GM23338 (cell line): ENCODE results near the gene GOLM1. TPM values are rescaled to one million over a fixed set of nuclear protein-coding genes. Genes with fewer than 3 reads are reported as not detected.
A peak's percentile ranks its signal among the peaks of the same experiment; 100 is the strongest.

Experiments
- ATAC-seq: fragments of 200-7000 bp; cut with Tn5 transposase; 3 replicates; pipeline ENCODE4 v1.9.1; 2020
- DNase-seq: peaks from one replicate; pipeline ENCODE4 v3.0.0-alpha.2; 2015; ENCODE audit warnings: low spot score
- H2AFZ ChIP-seq: fragments of 200-600 bp; sonication (generic); 2 replicates; pipeline ENCODE4 v1.8.0; 2016; ENCODE audit warnings: antibody characterized with exemption, mild to moderate bottlenecking, moderate library complexity
- H3F3A ChIP-seq: fragments of 200-600 bp; sonication (generic); replicated peaks from 2 replicates; pipeline ENCODE4 v1.8.0; 2017; ENCODE audit warnings: antibody characterized with exemption, mixed run types, low read depth
- H3K27ac ChIP-seq: fragments of 200-600 bp; sonication (generic); 2 replicates; pipeline ENCODE4 v1.6.1; 2016; ENCODE audit warnings: low read depth
- H3K27me3 ChIP-seq: fragments of 200-600 bp; sonication (generic); 2 replicates; pipeline ENCODE4 v1.8.0; 2016; ENCODE audit warnings: mild to moderate bottlenecking, mixed run types, moderate library complexity; ENCODE audit not compliant: insufficient read depth
- H3K36me3 ChIP-seq: fragments of 200-600 bp; sonication (generic); 2 replicates; pipeline ENCODE4 v1.8.0; 2016; ENCODE audit warnings: mild to moderate bottlenecking; ENCODE audit not compliant: insufficient read depth
- H3K4me1 ChIP-seq: fragments of 200-600 bp; sonication (generic); 2 replicates; pipeline ENCODE4 v1.8.0; 2016; ENCODE audit warnings: mild to moderate bottlenecking, moderate library complexity; ENCODE audit not compliant: insufficient read depth
- H3K4me2 ChIP-seq: fragments of 200-600 bp; sonication (generic); 2 replicates; pipeline ENCODE4 v1.7.1; 2017; ENCODE audit warnings: mixed run types
- H3K4me3 ChIP-seq: fragments of 200-600 bp; sonication (generic); 2 replicates; pipeline ENCODE4 v1.6.1; 2016; ENCODE audit warnings: mixed run types
- H3K79me2 ChIP-seq: fragments of 200-600 bp; sonication (generic); replicated peaks from 2 replicates; pipeline ENCODE4 v1.8.0; 2017; ENCODE audit warnings: mild to moderate bottlenecking; ENCODE audit not compliant: insufficient read depth
- H3K9me2 ChIP-seq: fragments of 200-600 bp; sonication (generic); 2 replicates; pipeline ENCODE4 v1.8.0; 2017; ENCODE audit not compliant: insufficient read depth
- H4K20me1 ChIP-seq: fragments of 200-600 bp; sonication (generic); replicated peaks from 2 replicates; pipeline ENCODE4 v1.8.0; 2017; ENCODE audit warnings: mild to moderate bottlenecking; ENCODE audit not compliant: insufficient read depth
- H3K27ac Mint-ChIP-seq: 2 replicates; pipeline ENCODE4 v1.8.0; 2020; ENCODE audit warnings: inconsistent platforms, mild to moderate bottlenecking, moderate library complexity, mixed read lengths
- H3K27me3 Mint-ChIP-seq: 3 replicates; pipeline ENCODE4 v1.8.0; 2022; ENCODE audit warnings: low read depth, mild to moderate bottlenecking, moderate library complexity, mixed read lengths, inconsistent platforms; ENCODE audit not compliant: insufficient read depth, poor library complexity
- H3K36me3 Mint-ChIP-seq: 3 replicates; pipeline ENCODE4 v1.8.0; 2021; ENCODE audit warnings: low read depth, mild to moderate bottlenecking, inconsistent platforms, moderate library complexity, mixed read lengths
- H3K4me1 Mint-ChIP-seq: 3 replicates; pipeline ENCODE4 v1.8.0; 2020; ENCODE audit warnings: mild to moderate bottlenecking, inconsistent platforms, mixed read lengths
- H3K4me3 Mint-ChIP-seq: 3 replicates; pipeline ENCODE4 v1.8.0; 2021; ENCODE audit warnings: moderate library complexity, mild to moderate bottlenecking, inconsistent platforms, mixed read lengths
- H3K9me3 Mint-ChIP-seq: 3 replicates; pipeline ENCODE4 v1.8.0; 2020; ENCODE audit warnings: moderate library complexity, mild to moderate bottlenecking, inconsistent platforms, mixed read lengths
- CTCF ChIP-seq, 2 experiments: fragments of 200-600 bp in 1 of 2; sonication (generic) in 1 of 2; conservative IDR thresholded peaks; 2 replicates each; pipeline versions ENCODE4 v1.5.1 to v1.6.1; 2016 to 2017; ENCODE audit warnings: antibody characterized with exemption in 2 of 2, low read depth in 2 of 2, mild to moderate bottlenecking in 2 of 2, moderate library complexity in 1 of 2
- POLR2AphosphoS5 ChIP-seq: IDR thresholded peaks from 2 replicates; pipeline ENCODE4 v1.6.1; 2016; ENCODE audit warnings: antibody characterized with exemption, low read depth
- REST ChIP-seq: IDR thresholded peaks from one replicate; pipeline ENCODE4 v1.6.1; 2018; ENCODE audit warnings: antibody characterized with exemption; ENCODE audit not compliant: unreplicated experiment
- ZNF114 ChIP-seq: fragments of 250-450 bp; sonication (Bioruptor Pico); IDR thresholded peaks from 2 replicates; pipeline ENCODE4 v1.5.0; 2020; ENCODE audit warnings: mild to moderate bottlenecking, moderate library complexity
- ZNF462 ChIP-seq: fragments of 250-450 bp; sonication (Bioruptor Pico); IDR thresholded peaks from 2 replicates; pipeline ENCODE4 v1.5.0; 2020; ENCODE audit warnings: mild to moderate bottlenecking, moderate library complexity
- polyA plus RNA-seq: library from polyadenylated mRNA; unstranded; fragments of >200 nt; fragmentation: Nextera tagmentation; extraction: Ambion mirVana; gene quantifications from 2 replicates; pipeline ENCODE4 v1.2.1, GENCODE V29; 2016
- total RNA-seq: library from RNA; depleted of rRNA; stranded (reverse); fragments of >200 nt; shearing (Covaris generic); gene quantifications from 2 replicates; pipeline ENCODE4 v1.2.3, GENCODE V29; 2014

The GOLM1 gene
- total and polyA plus RNA-seq, 2 experiments from 2014 or later: 58.3 to 92.4 TPM

- DNase-seq (no peak), ATAC-seq (no peak)
- Histone ChIP-seq H3K27me3 (no peaks in the 10 kb centered on the region), H3K36me3 (no peaks in the 10 kb centered on the region; the same call in 1 of the 2 replicates), H2AFZ (no peak overlapping the region), H3K4me1 (no peaks in the 10 kb centered on the region), H3K4me2 (no peak overlapping the region), H3K27ac (0 out of 2 replicates have a peak overlapping the region, but pooled peaks have one; percentile 32), H3K9me2 (0 out of 2 replicates have a peak, but pooled peaks cover 2% of the 10 kb centered on the region), H3K4me3 (no peak overlapping the region), H4K20me1 (peaks cover 17% of the 10 kb centered on the region), H3F3A (no peaks in the 10 kb centered on the region), H3K79me2 (peaks cover 15% of the 10 kb centered on the region; the same call in 1 of the 2 replicates)
- Mint-ChIP-seq H3K4me3 (no peak overlapping the region), H3K4me1 (peaks cover 32% of the 10 kb centered on the region), H3K27me3 (peaks cover 5% of the 10 kb centered on the region), H3K27ac (no peak overlapping the region), H3K9me3 (no peaks in the 10 kb centered on the region), H3K36me3 (peaks cover 51% of the 10 kb centered on the region)
- TF ChIP-seq ZNF114 (CRISPR knock-in tag) (no peak), REST (no peak), POLR2AphosphoS5 (no peak), CTCF (conservative IDR thresholded peaks at IDR 0.05; ENCODE audit: low read depth in 2 of 2) (no peak), ZNF462 (CRISPR knock-in tag) (no peak)
Measured at GRCh38 chr9:86077276-86077675, 22.1 kb downstream of the GOLM1 start.
